ENCODE data around the gene STX16.

The STX16 gene, protein sequence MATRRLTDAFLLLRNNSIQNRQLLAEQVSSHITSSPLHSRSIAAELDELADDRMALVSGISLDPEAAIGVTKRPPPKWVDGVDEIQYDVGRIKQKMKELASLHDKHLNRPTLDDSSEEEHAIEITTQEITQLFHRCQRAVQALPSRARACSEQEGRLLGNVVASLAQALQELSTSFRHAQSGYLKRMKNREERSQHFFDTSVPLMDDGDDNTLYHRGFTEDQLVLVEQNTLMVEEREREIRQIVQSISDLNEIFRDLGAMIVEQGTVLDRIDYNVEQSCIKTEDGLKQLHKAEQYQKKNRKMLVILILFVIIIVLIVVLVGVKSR

DNA sequence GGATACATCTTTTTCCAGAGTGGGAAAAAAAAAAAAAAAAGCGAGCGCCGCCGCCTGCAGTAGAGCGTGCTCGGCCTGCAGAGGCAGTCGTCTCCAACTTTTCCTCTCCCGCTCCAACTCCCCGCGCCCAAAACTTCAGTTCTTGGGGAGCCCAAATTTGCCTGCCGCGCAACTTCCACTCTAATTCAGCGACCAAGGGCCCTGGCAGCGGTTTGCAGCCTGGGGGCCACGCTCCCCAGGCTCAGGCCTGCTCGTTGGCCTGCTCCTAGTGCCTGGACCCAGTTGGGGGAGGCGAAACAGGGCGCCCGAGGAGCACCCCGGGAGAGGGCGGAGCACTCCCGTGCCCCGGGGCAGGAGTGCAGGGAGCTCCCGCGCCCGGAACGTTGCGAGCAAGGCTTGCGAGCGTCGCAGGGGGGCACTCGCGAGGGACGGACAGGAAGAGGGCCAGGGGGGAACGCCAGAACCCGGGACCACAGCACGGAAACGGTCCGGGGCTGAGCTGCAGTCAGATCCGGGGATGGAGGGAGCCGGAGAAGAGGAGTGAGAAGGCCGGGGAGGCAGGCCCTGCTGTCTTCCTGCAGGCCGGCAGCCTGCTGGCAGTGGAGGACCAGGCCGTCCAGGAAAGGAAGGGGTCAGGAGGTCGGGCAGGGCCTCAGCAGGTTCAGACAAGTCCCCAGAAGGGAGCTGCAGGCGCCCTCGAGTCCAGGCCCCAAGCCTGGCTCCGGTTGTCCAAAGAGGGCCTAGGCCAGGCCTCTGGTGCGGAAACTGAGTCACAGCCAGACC is at the start of gene STX16:
STX16 (plus strand) TSS at position 508 of the 783 bp plus-strand sequence. CDS start 724 bp downstream, outside the sequence.
- TF ChIP-seq, protein P1, sequence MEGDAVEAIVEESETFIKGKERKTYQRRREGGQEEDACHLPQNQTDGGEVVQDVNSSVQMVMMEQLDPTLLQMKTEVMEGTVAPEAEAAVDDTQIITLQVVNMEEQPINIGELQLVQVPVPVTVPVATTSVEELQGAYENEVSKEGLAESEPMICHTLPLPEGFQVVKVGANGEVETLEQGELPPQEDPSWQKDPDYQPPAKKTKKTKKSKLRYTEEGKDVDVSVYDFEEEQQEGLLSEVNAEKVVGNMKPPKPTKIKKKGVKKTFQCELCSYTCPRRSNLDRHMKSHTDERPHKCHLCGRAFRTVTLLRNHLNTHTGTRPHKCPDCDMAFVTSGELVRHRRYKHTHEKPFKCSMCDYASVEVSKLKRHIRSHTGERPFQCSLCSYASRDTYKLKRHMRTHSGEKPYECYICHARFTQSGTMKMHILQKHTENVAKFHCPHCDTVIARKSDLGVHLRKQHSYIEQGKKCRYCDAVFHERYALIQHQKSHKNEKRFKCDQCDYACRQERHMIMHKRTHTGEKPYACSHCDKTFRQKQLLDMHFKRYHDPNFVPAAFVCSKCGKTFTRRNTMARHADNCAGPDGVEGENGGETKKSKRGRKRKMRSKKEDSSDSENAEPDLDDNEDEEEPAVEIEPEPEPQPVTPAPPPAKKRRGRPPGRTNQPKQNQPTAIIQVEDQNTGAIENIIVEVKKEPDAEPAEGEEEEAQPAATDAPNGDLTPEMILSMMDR (conservative IDR thresholded peaks at IDR 0.05) = peak; percentile 78
- peak within 1 kb of the TSS; percentile 92 for H3K27ac ChIP-seq

DNA sequence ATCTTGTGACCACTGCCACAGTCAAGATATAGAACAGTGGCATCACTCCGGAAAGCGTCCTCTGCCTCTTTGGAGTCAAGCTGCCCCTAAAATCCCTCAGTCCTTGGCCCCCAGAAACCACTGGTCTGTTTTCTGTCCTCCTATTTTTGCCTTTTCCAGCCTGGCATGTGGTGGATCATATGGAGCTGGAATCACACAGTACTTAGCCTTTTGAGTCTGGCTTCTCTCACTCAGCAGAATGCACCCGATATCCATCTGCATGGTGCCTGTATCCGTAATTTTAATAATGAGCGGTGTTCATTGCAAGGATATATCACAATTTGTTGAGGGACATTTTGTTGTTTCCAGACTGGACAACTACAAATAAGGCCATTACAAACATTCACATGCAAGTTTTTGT is 49.0 kb upstream of the STX16 start:
- H3K27ac ChIP-seq = no peak overlapping the region
- TF ChIP-seq, protein P1 (conservative IDR thresholded peaks at IDR 0.05) = no peak

DNA sequence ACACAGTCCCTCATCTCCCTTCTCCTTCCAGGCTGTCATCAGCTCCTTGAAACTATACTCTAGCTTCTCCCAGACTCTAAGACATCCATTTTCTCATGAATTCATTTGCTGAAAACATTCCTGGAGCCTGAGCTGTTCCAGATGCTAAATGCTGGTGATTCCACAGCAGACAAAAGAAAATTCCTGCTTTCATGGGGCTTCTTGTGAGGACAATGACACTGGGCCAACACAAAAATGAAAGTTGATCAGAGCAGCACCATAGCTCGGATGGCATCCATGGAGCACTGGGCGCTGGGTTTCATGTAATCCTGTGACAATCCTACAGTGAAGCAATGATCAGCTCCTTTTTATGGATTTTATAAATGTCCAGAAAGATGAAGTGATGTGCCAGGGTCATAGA is 47.4 kb upstream of the STX16 start:
- H3K27ac ChIP-seq = no peak overlapping the region
- TF ChIP-seq, protein P1 (conservative IDR thresholded peaks at IDR 0.05) = no peak

DNA sequence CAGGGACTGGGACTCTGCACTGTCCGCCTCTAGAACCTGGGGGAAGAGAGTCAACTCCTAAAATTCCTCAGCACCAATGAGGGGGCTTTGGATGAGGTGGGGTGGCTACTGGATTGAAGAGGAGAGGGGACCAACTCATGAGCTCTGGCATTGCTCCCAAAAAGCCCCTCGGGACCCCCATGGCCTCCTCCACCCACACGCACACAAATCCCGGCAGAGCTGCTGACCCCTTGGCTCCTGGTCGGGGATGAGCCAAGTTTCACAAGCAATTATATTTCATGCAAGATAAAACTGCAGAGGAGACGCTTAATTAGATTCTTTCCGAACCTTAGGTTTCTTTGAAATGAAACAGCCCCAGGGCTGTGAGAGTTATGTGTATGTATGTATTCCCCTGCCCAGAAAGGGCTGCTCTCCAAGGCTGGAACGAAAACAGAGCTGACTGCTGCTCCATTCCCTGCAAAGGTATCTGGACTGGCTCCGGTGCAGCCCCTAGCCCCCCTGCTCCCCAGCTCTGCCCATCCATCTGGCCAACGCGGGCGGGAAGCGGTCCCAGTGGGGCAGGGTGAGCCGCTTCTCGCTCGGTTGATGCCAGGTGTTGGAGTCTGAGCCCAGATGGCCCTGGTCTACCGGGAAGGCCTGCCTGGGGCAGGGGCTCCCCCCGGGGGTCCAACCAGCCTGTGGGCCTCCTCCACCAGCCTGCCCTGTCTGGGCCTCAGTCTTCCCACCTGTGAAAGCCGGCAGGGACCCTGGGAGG is 46.8 kb upstream of the STX16 start:
- TF ChIP-seq, protein P1 (conservative IDR thresholded peaks at IDR 0.05) = no peak
- no peak overlapping the region for H3K27ac ChIP-seq

DNA sequence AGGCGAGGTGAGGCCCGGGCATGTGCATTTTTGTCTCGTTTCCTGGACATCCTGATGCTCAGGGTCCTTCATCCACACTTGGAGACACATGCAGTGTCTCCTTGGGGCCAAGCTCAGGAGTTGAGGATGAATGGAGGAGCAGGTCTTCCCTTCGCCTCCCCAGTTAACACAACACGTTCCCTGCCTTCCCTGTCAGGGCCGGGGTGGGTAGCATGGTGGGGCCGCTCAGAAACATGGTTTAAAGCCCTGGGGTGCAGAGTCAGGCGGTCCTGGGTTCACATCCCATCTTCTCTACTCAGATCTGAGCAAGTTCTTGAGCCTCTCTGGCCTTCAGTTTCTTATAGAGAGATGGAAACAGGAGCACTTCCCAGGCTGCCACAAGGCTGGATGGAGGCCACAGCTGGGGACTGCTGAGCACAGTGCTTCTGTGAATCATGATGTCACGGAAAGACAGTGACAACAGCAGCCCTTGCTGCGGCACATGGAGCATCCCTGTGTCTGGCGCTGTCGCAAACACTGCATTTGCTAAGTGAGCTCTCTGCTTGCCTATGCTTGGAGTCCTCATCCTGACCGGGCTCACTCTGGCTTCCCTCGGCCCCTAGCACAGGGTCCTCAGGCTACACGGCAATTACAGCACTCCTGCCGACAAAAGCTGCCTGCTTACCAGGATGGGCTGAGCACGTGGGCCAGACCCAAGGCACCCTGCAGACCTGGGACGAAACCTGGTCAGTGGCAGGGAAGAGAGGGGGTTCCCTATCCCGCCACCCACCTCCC is 45.6 kb upstream of the STX16 start:
- H3K27ac ChIP-seq = no peak overlapping the region
- TF ChIP-seq, protein P1 (conservative IDR thresholded peaks at IDR 0.05) = no peak

DNA sequence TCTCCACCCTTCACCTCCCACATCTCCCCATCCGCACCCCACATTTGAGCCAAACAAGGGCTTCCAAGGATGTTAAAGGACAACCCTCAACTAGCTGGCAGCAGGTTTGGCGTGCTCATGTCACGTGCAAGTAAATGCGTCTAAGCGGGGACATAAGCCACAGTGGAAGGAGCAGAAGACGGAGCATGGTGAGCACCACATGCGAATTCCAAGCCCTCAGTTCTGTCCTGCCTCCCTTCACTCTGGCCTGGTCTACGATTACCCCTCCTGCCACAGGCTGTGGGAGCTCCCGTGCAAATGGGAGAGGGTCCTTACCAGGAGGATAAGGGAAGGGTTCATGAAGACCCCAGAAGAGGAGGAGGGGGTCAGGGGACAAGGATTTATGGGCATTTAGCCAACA is 44.9 kb upstream of the STX16 start:
- H3K27ac ChIP-seq = no peak overlapping the region
- TF ChIP-seq, protein P1 (conservative IDR thresholded peaks at IDR 0.05) = no peak

Measured in VCaP (cell line).